HCT116 (cell line): ENCODE measurements around the gene CUX1. TPM values are rescaled to one million over a fixed set of nuclear protein-coding genes. Genes with fewer than 3 reads are reported as not detected.
A peak's percentile ranks its signal among the peaks of the same experiment; 100 is the strongest.

ENCODE experiments used
- ATAC-seq: fragments of 200-7000 bp; cut with Tn5 transposase; 2 replicates; pipeline ENCODE4 v1.9.1; 2020; ENCODE audit warnings: mild to moderate bottlenecking, moderate library complexity
- Bru-seq: library from RNA; stranded (reverse); fragments of 400-500 nt; gene quantifications from one replicate; lab custom pipeline; 2021; lab: Mats Ljungman, UMichigan
- BruChase-seq, 2 experiments: library from RNA; stranded (reverse); fragments of 400-500 nt; gene quantifications; one replicate each; lab custom pipeline; 2021; lab: Mats Ljungman, UMichigan
- BruUV-seq: library from RNA; stranded (reverse); fragments of 400-500 nt; replicated peaks from 2 replicates; lab custom pipeline; 2021; lab: Mats Ljungman, UMichigan
- CTCF ChIA-PET: fragments of 300-600 bp; sonication (Branson Sonifier 250); formaldehyde crosslinking; loops from one replicate; lab custom pipeline; 2021; ENCODE audit warnings: antibody characterized with exemption; lab: Charles Lee
- POLR2A ChIA-PET: fragments of 300-600, 350-600 bp; sonication (Branson Sonifier 250); formaldehyde crosslinking; loops from one replicate; lab custom pipeline; 2021; ENCODE audit warnings: antibody characterized with exemption; lab: Charles Lee
- RAD21 ChIA-PET, 2 experiments: fragments of 300-600 bp; sonication (Branson Sonifier 250); formaldehyde crosslinking; loops; one replicate each; lab custom pipeline; 2023; ENCODE audit warnings: low total read pairs in 2 of 2; ENCODE audit not compliant: uncharacterized antibody in 2 of 2, unreplicated experiment in 2 of 2, low non-redundant PET in 1 of 2; lab: Charles Lee
- DNase-seq: peaks from one replicate; pipeline ENCODE4 v3.0.0-alpha.2; 2010; ENCODE audit warnings: low read depth, low spot score
- H2AFZ ChIP-seq: fragments of 200-600 bp; shearing (Covaris generic), sonication (generic); 2 replicates; pipeline ENCODE4 v1.6.1; 2017; ENCODE audit warnings: low read depth, mixed run types, mixed read lengths, antibody characterized with exemption, low read length; ENCODE audit not compliant: poor library complexity, severe bottlenecking
- H3K27ac ChIP-seq: 2 replicates; pipeline ENCODE4 v1.5.1; 2012; ENCODE audit warnings: low read depth, low read length
- H3K27me3 ChIP-seq: fragments of 200-600 bp; sonication (generic); 2 replicates; pipeline ENCODE4 v1.6.1; 2016; ENCODE audit warnings: mixed run types, low read length, mixed read lengths; ENCODE audit not compliant: insufficient read depth
- H3K36me3 ChIP-seq, 2 experiments: fragments of 200-500 bp in 1 of 2; fragments of 200-600 bp in 1 of 2; sonication (Bioruptor generic) in 1 of 2; sonication (generic) in 1 of 2; 2 replicates each; pipeline versions ENCODE4 v1.5.1 to v1.6.1; 2014 to 2016; ENCODE audit warnings: low read length in 2 of 2, inconsistent platforms in 1 of 2, mixed read lengths in 1 of 2, mixed run types in 1 of 2; ENCODE audit not compliant: insufficient read depth in 2 of 2, control insufficient read depth in 1 of 2
- H3K4me1 ChIP-seq, 2 experiments: fragments of 200-600 bp in 1 of 2; sonication (generic) in 1 of 2; 2 replicates each; pipeline versions ENCODE4 v1.5.1 to v1.6.1; 2012 to 2017; ENCODE audit warnings: low read length in 2 of 2, inconsistent platforms in 1 of 2, mild to moderate bottlenecking in 1 of 2, mixed read lengths in 1 of 2, mixed run types in 1 of 2, moderate library complexity in 1 of 2; ENCODE audit not compliant: insufficient read depth in 2 of 2, control insufficient read depth in 1 of 2
- H3K4me2 ChIP-seq: fragments of 200-600 bp; sonication (generic); 2 replicates; pipeline ENCODE4 v1.6.1; 2017; ENCODE audit warnings: mixed run types, low read length, mixed read lengths
- H3K4me3 ChIP-seq, 2 experiments: fragments of 200-600 bp in 1 of 2; sonication (generic) in 1 of 2; replicated peaks in 1 of 2; 2 replicates each; pipeline ENCODE4 v1.5.1; 2011 to 2016; ENCODE audit warnings: low read length in 2 of 2, control low read depth in 1 of 2, low read depth in 1 of 2, mild to moderate bottlenecking in 1 of 2, mixed read lengths in 1 of 2, mixed run types in 1 of 2
- H3K79me2 ChIP-seq: fragments of 200-600 bp; sonication (generic); 2 replicates; pipeline ENCODE4 v1.6.1; 2017; ENCODE audit warnings: mild to moderate bottlenecking, mixed run types, low read length, moderate library complexity, mixed read lengths; ENCODE audit not compliant: insufficient read depth
- H3K9ac ChIP-seq: fragments of 200-600 bp; sonication (generic); 2 replicates; pipeline ENCODE4 v1.6.1; 2016; ENCODE audit warnings: low read length, mixed read lengths
- H3K9me2 ChIP-seq: fragments of 200-600 bp; sonication (generic), shearing (Covaris generic); 2 replicates; pipeline ENCODE4 v1.6.1; 2017; ENCODE audit warnings: mixed run types, mild to moderate bottlenecking, moderate library complexity; ENCODE audit not compliant: insufficient read depth
- H3K9me3 ChIP-seq, 2 experiments: fragments of 200-500 bp in 1 of 2; fragments of 200-600 bp in 1 of 2; sonication (Bioruptor generic) in 1 of 2; sonication (generic) in 1 of 2; 2 replicates each; pipeline ENCODE4 v1.6.1; 2014 to 2017; ENCODE audit warnings: low read length in 2 of 2, mixed read lengths in 2 of 2, inconsistent platforms in 1 of 2, low read depth in 1 of 2, mild to moderate bottlenecking in 1 of 2, mixed run types in 1 of 2, moderate library complexity in 1 of 2; ENCODE audit not compliant: control insufficient read depth in 1 of 2, insufficient read depth in 1 of 2
- H4K20me1 ChIP-seq: fragments of 200-600 bp; sonication (generic), shearing (Covaris generic); 2 replicates; pipeline ENCODE4 v1.6.1; 2017; ENCODE audit warnings: mixed run types, mild to moderate bottlenecking, moderate library complexity; ENCODE audit not compliant: insufficient read depth
- REST ChIP-seq: IDR thresholded peaks from 2 replicates; pipeline ENCODE4 v1.6.1; 2012; ENCODE audit warnings: low read depth
- ZFX ChIP-seq: fragments of 450-650 bp; IDR thresholded peaks from 2 replicates; pipeline ENCODE4 v1.6.1; 2017
- intact Hi-C: fragments of 100-400 bp; cut with micrococcal nuclease; formaldehyde crosslinking; loops from 2 replicates; pipeline ENCODE4 v1.10.0; 2022
- long read RNA-seq: library from polyadenylated mRNA; unstranded; transcript quantifications from one replicate; pipeline ENCODE4 v2.0.0, GENCODE V29; 2021; ENCODE audit not compliant: unreplicated experiment
- polyA plus RNA-seq: library from polyadenylated mRNA; unstranded; fragments of >200 nt; gene quantifications from 2 replicates; pipeline ENCODE4 v1.2.1, GENCODE V29; 2012; ENCODE audit warnings: missing spikeins
- total RNA-seq: library from RNA; stranded (reverse); gene quantifications from one replicate; pipeline ENCODE4 v1.2.1, GENCODE V29; 2021; ENCODE audit not compliant: unreplicated experiment

The CUX1 gene
- 68.9 TPM for total RNA-seq
- polyA plus RNA-seq, result 74.9 and 75.9 TPM in 2 replicates
- percentile 82 among the genes with signal in this experiment for Bru-seq, nascent RNA
- percentile 74 among the genes with signal in this experiment for BruChase-seq, experiment 1, labeled RNA remaining after a 6-hour chase
- BruChase-seq, experiment 2, labeled RNA remaining after a 2-hour chase, result percentile 74 among the genes with signal in this experiment
- long read RNA-seq, transcript CUX1-202 (23 exons, 2,931 nt), result major isoform, 15 of 95 reads
- long read RNA-seq, transcript CUX1-209 (8 exons, 1,566 nt), result minor isoform, 6 of 95 reads
- long read RNA-seq, partial matches to known transcripts, result 25 of 95 reads
- long read RNA-seq, other reads (novel, unspliced or antisense), result 44 of 95 reads

- ChIA-PET CTCF (interaction anchor here (1.1 to 1.2 kb wide), 3 partner anchors 74 to 418 kb away, joined by 3 to 4 read pairs (median 3); no protein-coding TSS in a partner anchor), POLR2A (interaction anchor here (1.4 kb wide), 1 partner anchor 74 kb away, joined by 3 read pairs; no protein-coding TSS in a partner anchor)
- Histone ChIP-seq H3K9me2 (no peaks in the 10 kb centered on the region), H2AFZ (no peak within 1 kb of the TSS), H3K27me3 (no peaks in the 10 kb centered on the region), H4K20me1 (peaks cover 4% of the 10 kb centered on the region; the same call in 1 of the 2 replicates), H3K4me1 (peaks cover 24 to 50% of the 10 kb centered on the region in 2 experiments)
- DNase-seq, result no peak
- intact Hi-C loops, result loop anchor here (10.0 kb wide), 1 partner anchor 317 kb away; no protein-coding TSS in a partner anchor
- TF ChIP-seq ZFX (peak; percentile 45; the same call in 1 of the 2 replicates), REST (no peak)
- TF ChIP-seq, all 23 proteins: peak for 1
- BruUV-seq, result no TSS peak
- Histone ChIP-seq H3K79me2 (peaks cover 57% of the 10 kb centered on the region), H3K4me2 (peak within 1 kb of the TSS; percentile 85), H3K27ac (peak within 1 kb of the TSS; percentile 75), H3K4me3 (peak within 1 kb of the TSS; percentile 57 to 66), H3K9ac (peak within 1 kb of the TSS; percentile 81), H3K9me3 (no peaks in the 10 kb centered on the region), H3K36me3 (no peaks in the 10 kb centered on the region; a peak in 1 of 4 replicates)
- RAD21 ChIA-PET, result interaction anchor here in 1 of 2 experiments (0.6 kb wide), 1 partner anchor 242 kb away, joined by 3 read pairs; no protein-coding TSS in a partner anchor
- peak; percentile 31 for ATAC-seq
These were observed at the start of gene CUX1 for GRCh38 chr7:101817471-101818286. Gene CUX1 (plus strand): TSS chr7:101817626. CDS start chr7:101817640, 14 bp downstream.
